ENCODE results near the gene GRID1.
"Not testable (repeated sequence)": the region's sequence is repeated elsewhere in the genome, so short reads cannot be mapped to it uniquely, and the experiment has no call there.

The GRID1 gene

GRCh38 chr10:86099542-86100334 is 266.9 kb downstream of the GRID1 start:
- no peak for DNase-seq (ENCODE audit: low read depth, low spot score)
- no peak overlapping the region for H3K4me3 ChIP-seq (ENCODE audit: low read length)

GRCh38 chr10:86098187-86098881 is 268.3 kb downstream of the GRID1 start:
- no peak overlapping the region for H3K4me3 ChIP-seq (ENCODE audit: low read length)
- DNase-seq (ENCODE audit: low read depth, low spot score) = peak; percentile 35

GRCh38 chr10:86095061-86095460 is 271.5 kb downstream of the GRID1 start:
- not testable (repeated sequence) for DNase-seq (ENCODE audit: low read depth, low spot score); H3K4me3 ChIP-seq (ENCODE audit: low read length)

- H3K4me3 ChIP-seq (ENCODE audit: low read length) = not testable (repeated sequence)
Observed at GRCh38 chr10:86092311-86092710, 274.3 kb downstream of the GRID1 start.

DNA sequence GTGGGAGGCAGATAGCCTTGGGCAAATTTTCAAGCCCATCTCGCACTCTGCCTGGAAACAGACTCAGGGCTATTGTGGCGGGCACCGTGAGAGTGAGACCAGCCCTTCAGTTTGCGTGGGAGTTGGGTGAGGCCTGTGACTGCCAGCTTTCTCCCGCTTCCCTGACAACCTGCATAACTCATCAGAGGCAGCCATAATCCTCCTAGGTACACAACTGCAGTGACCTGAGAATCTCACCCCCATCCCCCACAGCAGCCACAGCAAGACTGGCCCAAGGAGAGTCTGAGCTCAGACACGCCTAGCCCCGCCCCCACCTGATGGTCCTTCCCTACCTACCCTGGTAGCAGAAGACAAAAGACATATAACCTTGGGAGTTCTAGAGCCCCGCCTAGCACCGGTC is 275.4 kb downstream of the GRID1 start:
- no peak overlapping the region for H3K4me3 ChIP-seq (ENCODE audit: low read length)
- DNase-seq (ENCODE audit: low read depth, low spot score) = no peak

More at GRCh38 chr10:86092311-86092710, 274.3 kb downstream of the GRID1 start:
- not testable (repeated sequence) for DNase-seq (ENCODE audit: low read depth, low spot score)

DNA sequence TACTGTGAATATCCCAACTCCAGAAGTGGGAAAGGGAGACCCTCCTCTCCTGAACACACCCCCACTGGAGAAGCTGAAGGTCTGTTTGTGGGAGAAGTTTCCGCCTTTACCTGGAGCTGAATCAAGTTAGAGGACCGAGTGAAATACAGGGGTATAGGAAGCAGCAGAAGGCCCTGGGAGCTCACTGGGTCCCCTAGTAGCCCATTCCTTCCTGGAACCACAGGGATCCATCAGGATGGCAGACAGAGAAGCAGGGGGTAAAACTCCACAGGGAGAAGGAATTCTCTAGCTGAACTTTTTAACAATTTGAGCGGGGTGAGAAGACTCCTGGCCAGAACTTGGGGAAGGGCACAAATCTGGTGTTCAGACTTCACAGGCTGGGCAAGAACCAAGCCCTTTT is 275.8 kb downstream of the GRID1 start:
- no peak for DNase-seq (ENCODE audit: low read depth, low spot score)
- H3K4me3 ChIP-seq (ENCODE audit: low read length) = no peak overlapping the region

DNA sequence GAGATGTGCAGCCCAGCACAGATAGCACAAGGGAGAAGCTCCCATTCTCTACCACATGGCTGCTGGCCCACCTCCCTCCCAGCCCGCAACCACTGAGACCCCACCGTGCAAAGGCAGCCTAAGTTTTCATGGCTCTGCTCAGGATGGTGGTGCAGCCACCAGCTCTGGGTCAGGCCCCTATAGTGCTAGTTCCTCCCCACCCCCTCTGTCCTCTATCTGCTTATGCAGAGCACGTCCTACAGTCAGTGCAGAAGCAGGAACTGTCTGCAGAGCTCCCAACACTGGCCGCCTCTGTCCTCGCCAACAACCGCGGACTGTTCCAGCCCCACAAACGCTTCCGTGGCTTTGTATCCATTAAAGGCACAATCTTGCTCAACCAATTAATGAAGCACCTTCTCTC is 278.9 kb downstream of the GRID1 start:
- no peak overlapping the region for H3K4me3 ChIP-seq (ENCODE audit: low read length)
- DNase-seq (ENCODE audit: low read depth, low spot score) = no peak

DNA sequence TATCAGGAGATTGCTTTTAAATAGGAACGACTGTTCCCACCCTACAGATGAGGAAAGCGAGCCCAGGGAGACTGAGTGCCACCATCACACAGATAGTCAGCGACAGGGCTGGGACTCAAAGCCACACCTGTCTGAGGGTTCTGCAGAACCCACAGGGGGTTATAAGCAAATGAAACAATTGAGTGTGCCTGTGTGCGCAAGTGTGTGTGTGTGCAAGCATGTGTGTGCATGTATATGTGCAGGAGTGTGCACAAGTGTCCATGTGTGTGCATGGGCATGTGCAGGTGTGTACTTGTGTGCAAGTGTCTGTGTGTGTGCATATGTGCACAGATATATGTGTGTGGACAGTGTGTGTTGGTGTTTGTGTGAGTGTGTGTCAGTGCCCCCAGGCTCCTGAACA is 280.2 kb downstream of the GRID1 start:
- no peak for DNase-seq (ENCODE audit: low read depth, low spot score)
- H3K4me3 ChIP-seq (ENCODE audit: low read length) = no peak overlapping the region

DNA sequence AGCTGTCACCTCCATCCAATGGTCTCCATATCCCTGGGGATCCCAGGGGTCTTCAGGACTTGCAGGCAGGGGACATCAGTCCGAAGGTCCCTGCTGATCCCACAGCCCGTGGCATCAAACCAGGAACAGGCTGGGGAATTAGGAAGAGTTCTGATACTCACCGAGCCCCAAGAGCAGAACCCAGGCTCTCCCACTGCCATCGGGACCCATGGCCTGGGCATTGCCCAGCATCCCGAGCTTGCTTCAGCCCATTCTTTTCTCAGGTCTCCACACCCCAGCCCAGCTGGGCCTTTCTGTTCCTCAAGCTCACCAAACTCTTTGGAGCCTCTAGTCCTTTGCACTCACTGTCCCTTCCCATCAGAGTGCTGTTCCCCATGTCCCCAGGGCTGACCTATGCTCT is 280.9 kb downstream of the GRID1 start:
- no peak for DNase-seq (ENCODE audit: low read depth, low spot score)
- no peak overlapping the region for H3K4me3 ChIP-seq (ENCODE audit: low read length)

DNA sequence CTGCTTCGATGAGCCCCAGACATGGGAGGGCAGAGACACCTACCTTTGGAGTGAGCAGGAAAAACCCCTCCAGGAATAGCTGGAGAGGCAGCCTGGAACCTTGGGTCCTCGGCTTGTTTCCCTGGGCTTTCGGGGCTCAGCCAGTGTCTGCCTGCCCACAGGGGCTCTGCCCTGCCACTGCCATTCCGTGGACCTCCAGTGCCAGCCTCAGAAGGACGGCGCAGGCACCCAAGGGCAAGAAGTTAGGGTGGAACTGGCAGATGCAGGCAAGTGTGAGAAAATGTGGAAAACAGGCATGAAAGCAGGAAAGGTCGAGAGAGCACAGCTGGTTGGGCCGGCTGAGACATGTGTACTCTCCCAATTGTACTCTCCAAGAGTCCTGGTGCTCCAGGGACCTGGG is 281.5 kb downstream of the GRID1 start:
- DNase-seq (ENCODE audit: low read depth, low spot score) = no peak

GRCh38 chr10:86084585-86084984 is 282.0 kb downstream of the GRID1 start:
- DNase-seq (ENCODE audit: low read depth, low spot score) = no peak
- H3K4me3 ChIP-seq (ENCODE audit: low read length) = no peak overlapping the region

More for the DNA sequence above, 281.5 kb downstream of the GRID1 start:
- H3K4me3 ChIP-seq (ENCODE audit: low read length) = no peak overlapping the region

DNA sequence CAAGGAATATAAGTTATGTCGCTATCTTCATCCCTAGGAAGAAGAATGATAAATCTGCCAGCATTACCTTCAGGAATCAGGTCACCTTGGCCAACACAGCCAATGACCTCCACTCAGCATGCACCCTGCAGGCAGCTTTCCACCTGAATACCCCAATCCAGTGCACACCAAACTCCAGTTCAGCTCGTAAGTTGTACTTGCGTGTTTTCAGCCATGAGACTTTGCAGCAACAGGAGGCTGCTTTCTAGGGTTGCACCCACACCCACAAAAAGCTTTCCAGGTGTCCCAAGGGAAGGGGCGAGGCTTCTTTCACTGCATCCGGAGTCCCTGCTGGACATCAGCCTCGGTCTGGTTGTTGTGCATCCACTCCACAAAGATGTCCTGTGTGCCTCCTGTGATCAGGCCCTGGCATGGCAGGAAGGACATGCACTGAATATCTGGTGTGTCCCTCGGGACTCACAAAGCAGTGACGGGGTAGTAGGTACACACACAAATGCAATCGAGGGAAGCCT is 282.9 kb downstream of the GRID1 start:
- no peak overlapping the region for H3K4me3 ChIP-seq (ENCODE audit: low read length)
- DNase-seq (ENCODE audit: low read depth, low spot score) = no peak

GRCh38 chr10:86083206-86083605 is 283.4 kb downstream of the GRID1 start:
- no peak overlapping the region for H3K4me3 ChIP-seq (ENCODE audit: low read length)
- no peak for DNase-seq (ENCODE audit: low read depth, low spot score)

GRCh38 chr10:86082556-86082955 is 284.0 kb downstream of the GRID1 start:
- H3K4me3 ChIP-seq (ENCODE audit: low read length) = no peak overlapping the region
- no peak for DNase-seq (ENCODE audit: low read depth, low spot score)

- no peak for DNase-seq (ENCODE audit: low read depth, low spot score)
- no peak overlapping the region for H3K4me3 ChIP-seq (ENCODE audit: low read length)
Observed at GRCh38 chr10:86079088-86079487, 287.5 kb downstream of the GRID1 start.

- no peak for DNase-seq (ENCODE audit: low read depth, low spot score)
- H3K4me3 ChIP-seq (ENCODE audit: low read length) = no peak overlapping the region
Observed at GRCh38 chr10:86078639-86079035, 288.0 kb downstream of the GRID1 start.

GRCh38 chr10:86077871-86078638 is 288.5 kb downstream of the GRID1 start:
- no peak overlapping the region for H3K4me3 ChIP-seq (ENCODE audit: low read length)
- DNase-seq (ENCODE audit: low read depth, low spot score) = no peak

DNA sequence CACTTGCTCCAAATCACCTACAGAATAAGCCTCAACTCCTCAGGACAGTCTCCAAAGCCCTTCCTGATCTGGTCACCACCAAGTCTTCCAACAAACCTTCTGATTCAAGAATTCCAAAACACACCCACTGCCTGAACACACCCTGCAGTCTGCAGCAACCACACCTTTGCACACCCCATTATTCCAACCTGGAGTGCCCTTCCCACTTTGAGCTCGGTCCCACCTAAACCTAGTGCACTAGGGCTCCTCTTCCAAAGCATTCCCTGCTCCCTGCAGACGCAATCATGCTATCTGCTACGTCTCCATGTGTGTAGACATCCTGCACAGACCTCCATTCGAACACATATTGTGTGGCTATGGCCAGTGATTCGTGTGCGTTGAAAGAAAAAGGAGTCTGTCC is 289.3 kb downstream of the GRID1 start:
- no peak for DNase-seq (ENCODE audit: low read depth, low spot score)
- no peak overlapping the region for H3K4me3 ChIP-seq (ENCODE audit: low read length)

DNA sequence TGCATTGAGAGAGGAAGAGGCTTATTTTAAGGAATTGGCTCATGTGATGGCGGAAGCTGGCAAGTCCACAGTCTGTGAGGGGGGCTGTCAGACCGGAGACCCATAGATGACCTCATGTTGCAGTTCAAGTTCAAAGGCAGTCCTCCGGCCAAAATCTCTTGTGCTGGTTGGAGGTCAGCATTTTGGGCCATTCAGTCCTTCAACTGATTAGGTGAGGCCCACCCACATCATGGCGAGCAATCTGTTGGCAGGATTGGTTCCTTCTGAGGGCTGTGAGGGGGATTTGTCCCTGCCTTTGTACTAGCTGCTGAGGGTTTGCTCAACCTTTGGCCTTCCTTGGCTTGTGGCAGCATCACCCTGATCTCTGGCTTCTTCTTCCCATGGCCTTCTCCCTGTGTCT is 290.1 kb downstream of the GRID1 start:
- not testable (repeated sequence) for DNase-seq (ENCODE audit: low read depth, low spot score); H3K4me3 ChIP-seq (ENCODE audit: low read length)

DNA sequence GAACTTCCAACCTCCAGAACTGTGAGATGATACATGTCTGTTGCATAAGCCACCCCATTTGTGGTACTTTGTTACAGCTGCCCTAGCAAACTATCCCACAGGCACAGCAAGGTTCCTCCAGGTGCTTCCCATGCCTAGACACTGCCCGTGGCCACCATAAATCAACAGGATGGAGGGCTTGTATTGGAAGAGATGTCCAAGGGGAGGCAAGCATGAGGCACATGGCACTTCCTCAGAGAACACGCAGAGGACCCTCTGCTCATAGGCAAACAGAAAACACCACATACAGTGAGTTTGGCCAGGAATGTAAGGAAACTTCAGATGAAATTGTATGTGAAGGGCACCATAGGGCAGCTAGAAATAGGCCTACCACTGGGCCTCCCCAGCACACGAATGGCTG is 291.1 kb downstream of the GRID1 start:
- DNase-seq (ENCODE audit: low read depth, low spot score) = no peak
- H3K4me3 ChIP-seq (ENCODE audit: low read length) = no peak overlapping the region
